Activated T-cell treated with anti-CD3 and anti-CD28 coated beads, Interleukin-2, amount 50 U/mL, for 1 hour (primary cell): ENCODE results near the gene MID1.
"Not testable (repeated sequence)": the region's sequence is repeated elsewhere in the genome, so short reads cannot be mapped to it uniquely, and the experiment has no call there.

Experiments used
- DNase-seq: peaks from one replicate; pipeline ENCODE4 v3.0.0-alpha.2; 2020

MID1 gene

DNA sequence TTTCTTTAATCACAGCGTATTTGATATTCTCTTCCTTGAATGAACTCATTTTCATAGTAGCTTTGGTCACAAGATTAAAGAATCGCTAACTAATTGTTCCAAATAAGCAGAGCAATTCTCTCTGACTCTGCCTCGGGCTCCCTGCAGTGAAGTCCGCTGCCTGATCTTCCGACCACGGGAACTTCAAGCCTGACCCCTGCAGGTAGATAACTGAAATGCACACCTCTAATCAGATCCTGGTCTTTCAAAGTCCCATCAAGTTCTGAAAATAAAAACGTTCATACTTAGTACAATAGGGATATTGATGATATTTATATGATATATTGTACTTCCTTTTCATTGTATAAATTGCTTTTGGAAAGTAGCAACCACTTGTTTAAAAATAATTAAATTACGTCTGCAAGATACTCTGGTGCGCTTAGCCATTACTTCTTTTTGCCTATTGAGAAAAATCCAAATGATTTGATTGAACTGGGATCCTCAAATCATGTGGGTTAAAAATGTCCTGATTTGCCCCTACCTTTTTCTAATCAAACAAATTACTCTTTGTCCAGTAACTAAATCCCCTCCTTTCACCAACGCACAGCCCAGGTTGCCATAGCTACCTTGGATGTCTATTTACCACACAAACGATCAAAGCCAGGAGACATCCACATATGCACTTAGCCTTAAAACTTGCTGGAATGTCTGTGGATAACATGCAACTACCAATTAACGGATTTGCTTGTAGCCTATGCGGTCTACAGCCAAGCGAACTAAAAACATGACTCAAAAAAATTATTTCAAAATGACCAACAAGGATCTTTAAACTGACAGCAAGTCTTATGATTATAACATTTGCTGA lies 4.2 kb downstream of the MID1 start:
- no peak for DNase-seq

DNA sequence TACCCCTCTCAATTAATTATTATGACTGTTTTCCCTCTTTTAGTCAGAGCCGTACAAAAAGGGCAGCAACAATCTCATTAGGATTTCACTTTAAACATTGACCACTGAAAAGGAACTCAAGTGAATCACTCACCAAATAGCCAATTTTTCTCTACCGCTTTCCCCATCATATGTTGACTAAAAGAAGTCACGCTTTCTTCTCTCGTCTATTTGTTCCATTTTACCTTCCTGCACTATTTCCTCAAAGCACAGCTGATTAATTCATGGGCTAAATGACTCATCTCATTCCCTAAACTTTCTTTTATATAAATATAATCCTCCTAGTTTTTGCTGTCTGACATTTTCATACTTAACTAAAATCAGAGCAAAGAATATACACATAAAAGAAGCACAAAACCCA lies 8.2 kb downstream of the MID1 start:
- DNase-seq, result no peak

DNA sequence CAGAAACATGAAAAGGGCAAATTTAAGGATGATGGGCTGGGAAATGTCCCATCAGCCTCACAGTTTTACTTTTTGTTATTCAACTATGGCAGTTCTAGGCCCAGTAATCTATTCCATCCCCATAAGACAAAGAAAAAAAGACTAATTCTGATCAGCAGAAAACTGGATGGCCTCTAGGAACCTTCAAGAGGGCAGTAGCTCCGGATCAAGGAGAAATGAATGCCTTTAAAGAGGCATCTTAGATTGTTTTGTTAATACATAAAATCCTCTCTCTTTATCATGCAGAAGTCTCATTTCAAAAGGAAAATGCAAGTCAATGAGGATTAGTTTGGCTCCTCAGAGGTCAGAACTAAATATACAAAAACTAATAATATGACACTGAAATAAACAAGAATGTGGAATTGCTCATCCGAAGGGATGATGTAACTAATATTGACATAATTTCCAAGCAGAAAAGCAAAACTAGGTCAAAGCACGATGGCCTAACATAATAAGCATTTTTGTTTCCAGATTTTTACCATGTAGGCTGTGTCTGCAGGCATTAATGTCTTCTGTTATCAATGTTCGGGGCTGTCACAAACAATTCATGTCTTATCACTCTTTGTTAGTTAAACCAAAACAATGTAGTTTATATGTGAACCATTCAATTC lies 8.8 kb downstream of the MID1 start:
- DNase-seq, result no peak

DNA sequence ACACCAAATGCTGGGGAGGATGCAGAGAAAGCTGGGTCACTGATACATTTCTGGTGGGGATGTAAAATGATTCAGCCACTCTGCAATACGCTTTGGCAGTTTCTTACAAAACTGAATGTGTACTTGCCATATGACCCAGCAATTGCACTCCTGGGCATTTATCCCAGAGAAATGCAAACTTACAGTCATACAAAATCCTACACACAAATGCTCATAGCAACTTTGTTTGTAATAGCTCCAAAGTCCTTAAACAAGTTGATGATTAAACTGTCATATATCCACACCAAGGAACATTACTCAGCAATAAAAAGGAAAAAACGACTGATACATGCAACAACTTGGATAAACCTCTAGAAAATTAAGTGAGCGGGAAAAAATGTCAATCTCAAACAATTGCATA lies 12.3 kb downstream of the MID1 start:
- DNase-seq, result no peak

DNA sequence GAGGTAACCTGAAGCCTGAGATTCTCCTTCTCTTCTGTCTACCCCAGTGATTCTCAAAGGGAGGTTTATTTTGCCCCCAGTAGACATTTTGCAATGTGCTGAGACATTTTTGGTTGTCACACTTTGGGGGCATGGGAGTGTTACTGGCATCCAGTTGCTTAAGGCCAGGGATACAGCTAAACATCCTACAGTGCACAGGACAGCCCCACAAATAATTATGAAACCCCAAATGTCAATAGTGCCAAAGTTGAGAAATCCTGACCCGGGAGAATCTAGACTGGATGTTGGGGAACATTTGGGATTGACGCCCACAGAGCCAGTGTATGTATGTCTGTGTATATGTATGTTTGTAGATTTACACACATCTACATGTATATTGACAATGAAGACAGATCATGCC lies 13.2 kb downstream of the MID1 start:
- DNase-seq, result no peak

DNA sequence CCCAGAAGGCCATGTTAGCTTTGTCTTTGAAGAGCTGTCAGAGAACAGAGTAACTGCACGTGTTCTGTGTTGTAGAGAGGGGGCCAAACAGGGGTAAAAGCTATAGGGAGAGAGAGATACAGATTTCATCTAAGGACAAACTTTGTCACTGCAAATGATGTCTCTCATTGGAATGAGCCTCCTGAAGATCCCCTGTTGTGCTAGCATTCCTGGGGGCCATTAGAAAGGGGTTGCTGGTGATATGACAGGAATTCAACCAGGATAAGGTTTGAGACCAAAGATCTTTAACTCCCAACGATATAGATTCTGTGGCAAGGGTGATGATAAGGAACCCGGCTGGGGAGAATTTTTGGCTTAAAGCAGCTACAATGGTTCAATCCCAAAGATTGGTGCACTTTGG lies 16.8 kb downstream of the MID1 start:
- DNase-seq, result no peak

DNA sequence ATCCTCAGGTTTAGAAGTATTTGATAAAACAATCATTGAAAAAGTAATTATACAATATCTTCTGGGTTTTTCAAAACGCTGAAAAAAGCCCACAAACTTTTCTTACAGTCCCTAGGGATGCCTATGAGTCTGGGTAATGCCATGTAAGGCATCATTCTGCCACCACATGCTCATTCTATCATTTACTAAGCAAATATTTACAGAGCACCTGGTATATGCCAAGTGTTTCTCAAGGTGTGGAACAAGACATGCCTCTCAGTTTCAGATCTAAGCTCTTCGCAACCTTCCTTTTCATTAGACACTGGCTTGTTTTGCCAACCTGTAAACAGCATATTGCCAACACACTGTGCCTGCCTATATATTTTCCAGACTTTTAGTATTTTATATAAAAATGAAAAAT lies 17.7 kb downstream of the MID1 start:
- no peak for DNase-seq

DNA sequence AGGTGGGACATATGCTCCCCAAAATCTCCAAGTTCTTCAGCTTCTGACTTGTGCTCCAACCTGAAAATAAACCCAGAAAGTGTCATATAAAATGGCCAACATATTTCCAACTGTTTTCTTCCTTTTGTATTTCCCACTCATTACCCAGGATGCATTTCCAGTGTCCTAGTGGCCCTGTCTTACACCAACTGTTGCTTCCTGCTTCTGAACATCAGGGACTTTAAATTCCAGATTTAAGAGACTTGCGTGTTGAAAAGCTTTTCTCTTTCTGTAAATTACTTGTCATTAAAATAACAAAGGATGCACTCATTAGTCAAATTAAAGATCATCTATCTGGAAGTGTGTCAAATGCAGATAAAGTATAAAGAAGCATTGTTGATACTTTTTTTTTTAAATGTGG lies 19.9 kb downstream of the MID1 start:
- DNase-seq, result no peak

DNA sequence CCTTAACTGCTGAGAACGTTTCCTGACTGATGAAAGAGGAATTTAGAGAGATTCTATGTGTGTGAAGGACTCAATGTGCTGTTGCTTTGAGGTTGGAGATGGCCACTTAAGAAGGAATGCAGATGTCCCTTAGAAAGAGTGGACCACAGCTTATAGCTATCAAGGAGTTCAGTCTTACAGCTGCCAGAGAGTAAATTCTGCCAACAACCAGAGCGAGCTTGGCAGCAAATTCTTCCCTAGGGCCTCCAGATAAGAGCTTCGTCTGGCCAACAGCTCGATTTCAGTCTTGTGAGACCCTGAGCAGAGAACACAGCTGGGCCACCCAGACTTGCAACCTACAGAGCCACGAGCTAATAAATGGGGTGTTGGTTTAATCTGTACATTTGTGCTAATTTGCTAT lies 21.8 kb downstream of the MID1 start:
- no peak for DNase-seq

DNA sequence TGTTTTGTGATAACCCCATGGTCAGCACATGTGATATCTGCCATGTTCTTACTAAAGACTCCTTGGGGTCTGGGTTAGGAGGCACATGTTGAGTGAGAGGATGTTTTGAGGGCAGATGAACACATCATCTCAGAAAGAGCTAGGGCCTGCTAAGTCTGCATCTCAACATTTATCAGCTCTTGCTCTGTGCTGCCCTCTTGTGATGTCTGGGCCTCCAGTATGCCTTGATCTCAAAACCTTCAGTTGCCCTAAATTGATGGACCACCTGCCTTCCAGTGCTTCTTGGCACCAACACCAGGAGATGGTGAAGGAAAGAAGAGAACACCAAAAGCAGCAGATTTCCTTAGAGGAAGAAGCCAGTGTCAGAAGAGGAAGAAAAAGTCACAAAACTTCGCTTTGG lies 22.5 kb downstream of the MID1 start:
- DNase-seq, result no peak

DNA sequence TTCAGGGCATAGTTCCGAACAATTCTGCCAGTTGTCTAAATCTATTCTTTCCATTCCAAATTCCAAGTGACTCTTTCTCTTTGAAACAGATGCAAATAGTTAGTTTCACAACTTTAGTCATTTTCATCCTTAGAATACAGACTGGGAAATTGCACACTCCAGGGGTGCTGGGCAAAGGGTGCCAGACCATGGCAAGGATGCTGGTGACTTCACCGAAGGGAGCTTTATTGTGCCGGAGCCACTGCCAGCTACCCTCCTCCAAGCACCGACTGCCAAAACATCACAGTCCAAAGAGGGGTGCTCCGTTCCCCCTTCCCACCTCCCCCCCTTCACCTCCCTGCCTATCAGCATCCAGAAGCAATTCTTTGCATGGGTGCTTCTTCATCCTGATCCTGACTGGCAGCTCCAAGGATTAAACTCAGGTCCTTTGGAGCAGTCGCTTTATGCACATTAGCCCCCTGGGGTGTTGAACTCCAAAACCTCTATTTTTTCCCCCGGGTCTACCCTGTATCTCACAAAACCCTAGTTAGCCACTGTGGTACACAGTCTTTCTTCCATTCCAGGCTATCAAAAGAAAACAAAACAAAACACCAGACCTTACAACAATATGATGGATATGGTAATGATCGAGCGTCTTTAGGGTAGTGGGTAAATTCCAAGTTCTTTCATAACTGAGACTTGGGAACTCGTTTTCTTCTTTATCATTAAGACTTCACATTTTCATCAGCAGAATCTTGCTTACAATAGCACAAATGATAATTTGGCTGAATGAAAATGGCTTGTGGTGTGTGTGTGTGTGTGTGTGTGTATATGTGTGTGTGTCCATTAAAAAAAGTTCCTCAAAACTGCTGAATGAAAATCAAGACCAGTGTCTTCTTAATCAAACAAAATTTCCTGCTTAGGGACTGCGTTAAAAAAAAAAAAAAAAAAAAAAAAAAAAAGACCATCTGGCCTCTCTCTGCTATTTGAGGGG lies 28.7 kb downstream of the MID1 start:
- no peak for DNase-seq

DNA sequence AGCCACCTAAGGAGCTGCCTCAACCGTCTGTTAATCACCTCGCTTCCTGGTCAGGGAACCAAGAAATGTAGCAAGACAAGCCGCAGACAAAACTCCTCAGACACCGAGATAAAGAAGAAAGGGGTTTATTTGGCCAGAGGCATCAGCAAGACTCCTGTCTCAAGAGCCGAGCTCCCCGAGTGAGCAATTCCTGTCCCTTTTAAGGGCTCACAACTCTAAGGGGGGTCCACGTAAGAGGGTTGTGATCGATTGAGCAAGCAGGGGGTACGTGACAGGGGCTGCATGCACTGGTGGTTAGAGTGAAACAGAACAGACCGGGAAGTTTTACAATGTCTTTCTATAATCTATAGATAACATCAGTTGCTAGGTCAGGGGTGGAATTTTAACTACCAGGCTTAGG lies 30.6 kb downstream of the MID1 start:
- DNase-seq, result not testable (repeated sequence)

DNA sequence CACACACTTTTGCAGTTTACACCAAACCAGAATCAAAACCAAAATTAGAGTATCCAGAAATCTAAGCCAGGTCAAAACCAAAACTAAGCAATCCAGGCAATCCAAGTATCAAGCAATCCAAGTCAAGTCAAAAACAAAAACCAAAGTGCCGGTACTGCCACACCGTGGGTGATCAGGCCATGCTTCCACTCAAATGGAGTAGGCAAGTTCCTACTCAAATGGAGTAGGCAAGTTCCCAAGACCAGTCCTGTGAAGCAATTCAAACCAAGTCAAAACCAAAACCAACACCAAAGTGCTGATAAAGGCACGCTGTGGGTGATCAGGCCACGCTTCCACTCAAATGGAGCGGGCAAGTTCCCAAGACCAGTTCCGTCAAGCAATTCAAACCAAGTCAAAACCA lies 31.3 kb downstream of the MID1 start:
- DNase-seq, result no peak

DNA sequence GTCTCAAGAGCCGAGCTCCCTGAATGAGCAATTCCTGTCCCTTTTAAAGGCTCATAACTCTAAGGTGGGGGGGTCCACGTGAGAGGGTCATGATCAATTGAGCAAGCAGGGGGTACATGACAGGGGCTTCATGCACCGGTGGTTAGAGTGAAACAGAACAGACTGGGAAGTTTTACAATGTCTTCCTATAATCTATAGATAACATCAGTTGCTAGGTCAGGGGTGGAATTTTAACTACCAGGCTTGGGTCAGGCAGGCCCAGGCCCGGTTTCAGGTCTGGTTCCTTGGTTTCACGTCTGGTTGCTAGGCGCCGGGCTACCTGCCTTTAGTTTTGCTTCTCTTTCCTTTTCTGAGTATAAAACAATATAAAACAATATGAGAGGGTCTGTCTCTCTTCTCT lies 35.5 kb downstream of the MID1 start:
- not testable (repeated sequence) for DNase-seq

DNA sequence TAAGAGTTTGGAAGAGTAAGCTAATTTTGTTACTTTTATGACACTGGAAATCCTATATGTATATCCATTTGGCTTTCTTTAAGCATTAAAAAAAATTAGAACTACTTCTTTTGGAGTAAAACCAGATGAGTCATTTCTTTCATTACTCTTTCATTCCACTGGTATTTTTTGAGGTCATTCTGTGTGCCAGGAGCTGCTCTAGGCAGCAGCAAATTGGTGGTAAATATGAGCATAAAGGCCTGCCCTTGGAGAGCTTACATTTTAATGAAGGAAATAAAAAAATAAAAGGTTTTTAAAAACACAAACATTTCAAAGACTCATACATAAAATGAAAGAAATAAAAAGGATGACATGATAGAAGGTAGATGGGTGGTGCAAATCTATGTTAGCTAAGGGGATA lies 37.4 kb downstream of the MID1 start:
- DNase-seq, result no peak

DNA sequence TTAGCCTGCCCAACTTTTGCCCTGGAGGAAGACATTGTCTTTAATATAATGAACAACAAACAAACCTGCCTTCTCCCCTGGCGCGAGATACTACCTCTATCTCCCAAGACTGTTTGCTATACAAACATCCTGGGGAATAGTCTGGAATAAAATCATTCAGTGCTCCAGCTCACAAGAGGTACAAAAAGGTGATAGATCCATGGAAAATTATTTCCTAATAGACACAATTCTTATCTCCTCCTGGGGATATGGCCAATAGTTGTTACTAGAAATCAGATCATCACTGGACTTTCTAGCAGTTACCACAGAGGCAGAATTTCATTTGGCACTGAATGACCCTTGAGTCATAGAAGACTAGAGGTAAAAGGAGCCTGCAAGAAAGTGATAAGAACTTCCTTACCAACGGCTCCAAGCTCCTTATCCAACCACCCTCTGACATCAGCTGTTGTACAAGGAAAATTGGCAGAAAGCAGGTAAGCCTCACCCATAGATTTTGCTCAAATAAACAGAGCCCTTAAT lies 38.1 kb downstream of the MID1 start:
- DNase-seq, result no peak

DNA sequence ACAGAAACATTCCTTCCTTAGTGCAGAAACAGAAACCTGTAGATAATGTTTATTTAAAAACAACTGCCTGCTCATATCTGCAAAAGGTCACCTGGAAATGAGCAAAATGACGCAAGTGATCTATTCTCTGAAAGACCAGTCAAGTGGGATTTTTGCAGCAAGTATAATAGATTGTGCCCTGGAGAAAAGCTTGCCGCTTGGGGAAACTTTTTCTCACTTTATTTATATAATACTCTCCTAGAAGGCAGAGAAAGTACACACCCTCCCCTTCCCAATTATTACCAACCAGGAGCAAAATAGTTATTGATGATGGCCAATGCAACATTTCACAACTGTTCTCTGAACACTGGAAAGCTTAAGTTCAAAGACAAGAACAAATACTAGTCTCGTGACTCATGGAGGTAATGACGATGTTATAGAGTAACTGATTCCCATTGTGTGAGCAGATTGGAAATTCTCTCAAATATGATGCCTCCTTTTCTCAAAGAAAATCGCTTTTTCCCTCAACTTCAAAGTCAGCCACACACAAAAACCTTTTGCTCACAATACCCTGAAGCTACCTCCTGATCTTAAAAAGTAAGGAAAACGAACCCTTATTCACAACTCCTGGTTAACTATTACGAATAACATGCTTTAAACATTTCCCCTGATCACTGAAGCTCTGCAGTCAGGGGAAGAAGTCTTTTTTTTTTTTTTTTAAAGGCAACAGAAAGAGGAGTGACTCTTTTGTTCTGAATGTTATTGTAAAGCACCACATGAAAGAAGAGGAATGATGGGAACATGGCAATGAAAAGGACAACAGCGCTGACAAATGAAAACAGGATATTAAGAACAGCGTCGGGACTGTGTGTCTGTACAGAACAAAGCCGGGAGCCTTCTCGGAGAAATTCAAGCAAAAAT lies 41.0 kb downstream of the MID1 start:
- DNase-seq, result no peak

DNA sequence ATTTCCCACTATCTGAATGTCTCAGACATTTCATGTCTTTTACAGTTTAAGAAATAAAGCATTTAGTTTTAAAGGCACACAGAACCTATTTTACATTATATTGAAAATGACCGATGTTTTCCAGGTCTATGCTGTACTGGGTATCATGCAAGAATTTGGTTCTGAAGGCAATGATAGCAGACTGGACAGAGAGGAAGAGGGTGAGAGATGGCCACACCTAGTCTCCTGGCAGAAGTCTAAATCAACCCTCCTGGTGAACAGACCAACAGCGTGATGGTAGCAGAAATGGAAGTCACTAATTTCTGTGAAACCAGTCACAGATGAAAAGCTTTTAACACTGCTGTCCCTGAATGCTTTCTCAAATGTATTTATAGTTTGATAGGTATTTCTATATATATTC lies 41.9 kb downstream of the MID1 start:
- no peak for DNase-seq

DNA sequence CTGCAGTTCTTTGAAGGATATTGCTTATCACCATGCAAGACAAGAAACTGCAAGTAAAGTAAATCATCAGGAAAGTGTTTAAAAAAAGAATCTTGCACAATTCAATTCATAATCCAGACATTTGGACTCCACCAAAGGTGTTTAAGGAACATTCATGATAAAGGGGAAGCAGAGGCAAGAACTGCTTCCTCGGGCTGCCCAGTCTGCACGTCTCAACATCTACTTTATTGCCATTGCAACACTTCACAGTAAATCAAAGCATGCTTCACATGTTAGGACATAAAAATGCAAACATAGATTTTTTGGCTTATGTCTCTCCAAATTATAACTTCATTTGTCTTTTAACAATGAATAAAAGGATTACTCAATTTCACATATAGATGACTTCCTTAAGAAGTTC lies 42.5 kb downstream of the MID1 start:
- no peak for DNase-seq

DNA sequence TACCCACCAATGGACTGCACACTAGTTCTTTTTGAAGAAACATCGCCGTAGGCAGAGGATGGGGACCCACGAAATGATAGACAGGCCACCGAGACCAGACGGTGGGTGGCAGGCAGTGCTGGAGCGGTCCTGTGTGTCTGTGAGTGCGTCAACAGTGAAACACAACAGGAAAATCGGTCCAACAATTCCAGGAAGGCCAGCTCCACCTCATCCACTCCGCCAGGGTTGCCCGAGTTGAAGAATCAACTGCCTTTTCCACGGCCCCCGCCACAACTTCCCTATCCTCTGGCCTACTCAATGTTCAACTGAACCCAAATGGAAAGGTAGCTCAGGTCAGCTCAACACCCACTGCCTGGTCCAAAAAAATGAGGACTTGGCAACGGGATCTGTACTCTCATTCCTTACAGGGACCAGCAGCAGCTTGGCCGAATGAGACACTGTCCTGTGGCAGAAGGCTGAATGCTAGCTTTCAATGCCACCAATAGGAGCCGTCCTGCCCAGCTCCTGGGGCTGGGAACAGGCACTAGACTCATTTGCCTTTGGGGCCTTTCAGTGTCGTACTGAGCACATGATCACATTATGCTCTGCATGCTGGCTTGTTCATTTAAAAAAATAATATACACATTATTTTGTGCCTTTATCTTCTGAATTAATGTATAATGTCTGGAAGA lies 43.5 kb downstream of the MID1 start:
- no peak for DNase-seq

DNA sequence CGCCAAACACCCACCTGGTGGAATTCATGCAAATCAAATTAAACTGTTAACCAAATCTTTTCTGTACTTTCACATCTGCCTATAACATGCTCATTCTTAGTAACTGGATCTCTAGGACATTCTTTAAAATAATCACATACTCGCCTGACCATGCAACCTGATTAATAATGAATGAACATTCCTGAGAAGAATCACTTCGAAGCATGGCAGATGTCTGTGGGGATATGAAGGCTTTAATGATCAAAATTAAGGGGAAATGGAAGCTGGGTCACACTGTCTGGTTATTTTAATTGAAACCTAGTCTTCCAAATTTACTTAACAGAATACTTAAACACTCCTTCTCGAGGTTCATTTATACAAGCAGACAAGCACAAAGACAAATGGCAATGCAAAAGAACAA lies 44.2 kb downstream of the MID1 start:
- DNase-seq, result no peak

DNA sequence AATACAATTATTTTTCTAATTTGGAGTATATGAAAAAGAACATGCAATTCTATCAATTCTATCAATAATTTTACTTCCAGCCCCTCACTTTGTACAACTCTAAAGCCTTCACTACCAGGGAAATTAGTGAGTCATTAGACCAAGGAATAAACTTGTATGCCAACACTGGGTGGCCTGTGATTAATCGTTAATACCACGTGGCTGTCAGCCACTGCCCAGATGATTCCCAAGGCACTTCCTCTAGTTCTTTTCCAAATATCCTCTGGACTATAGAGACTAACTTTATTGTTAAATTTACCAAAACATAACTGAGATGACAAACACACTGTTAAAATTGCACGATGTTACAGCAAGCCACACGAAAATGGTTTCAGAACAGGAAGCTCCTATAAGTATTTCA lies 45.7 kb downstream of the MID1 start:
- DNase-seq, result no peak
